ENCODE data around the gene KLHL35. TPM values are rescaled to one million over a fixed set of nuclear protein-coding genes. Genes with fewer than 3 reads are reported as not detected.
A peak's percentile ranks its signal among the peaks of the same experiment; 100 is the strongest.

Gene KLHL35
- total and polyA plus RNA-seq, 4 donors = 6.1 to 23.3 (median 11.6) TPM

DNA sequence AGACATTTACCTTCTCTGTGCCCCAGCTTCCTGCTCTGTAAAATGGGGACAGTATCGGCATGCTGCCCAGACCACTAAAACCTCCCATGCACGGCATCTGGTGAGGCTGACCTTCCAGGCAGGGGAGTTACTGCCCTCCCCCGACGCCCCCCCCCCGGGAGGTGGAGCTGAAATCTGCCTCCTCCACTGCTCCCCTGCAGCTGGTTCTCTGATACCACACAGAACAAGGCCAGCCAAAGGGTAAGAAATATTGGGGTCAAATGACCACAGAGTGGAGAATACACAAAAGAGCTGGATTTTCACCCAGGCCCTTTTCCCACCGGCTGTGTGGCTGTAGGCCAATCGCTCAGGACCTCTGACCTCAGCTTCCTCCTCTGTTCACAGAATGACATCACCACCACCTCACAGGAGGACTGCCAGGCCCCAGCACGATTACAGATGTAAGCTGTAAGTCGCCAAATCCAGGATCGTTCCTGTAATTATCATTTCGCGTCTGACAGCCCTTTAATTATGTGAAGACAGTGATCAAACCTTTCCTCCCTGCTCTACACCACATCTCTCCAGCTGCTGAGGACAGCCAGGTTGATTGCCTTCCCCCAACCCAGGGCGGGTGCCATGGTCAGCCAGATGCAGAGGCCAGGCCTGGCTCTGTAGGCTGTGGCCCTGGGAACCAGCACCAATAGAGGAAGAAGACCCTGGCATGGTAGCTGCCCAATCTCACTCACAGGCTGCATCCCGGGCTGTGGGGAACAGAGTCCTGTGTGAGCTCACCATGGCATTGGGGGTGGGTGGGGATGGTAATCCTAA, 35.7 kb upstream of the KLHL35 start:
- Histone ChIP-seq H3K4me3 (ENCODE audit: low read depth, low read length) (no peak overlapping the region), H3K27ac (ENCODE audit: low read depth, low read length) (peak overlapping the region; percentile 49), H3K4me1 (ENCODE audit: control insufficient read depth, insufficient read depth, low read length) (peaks cover 61% of the 10 kb centered on the region), H3K9me3 (ENCODE audit: control insufficient read depth, insufficient read depth, low read length) (no peaks in the 10 kb centered on the region), H3K27me3 (ENCODE audit: control insufficient read depth, insufficient read depth, low read length) (no peaks in the 10 kb centered on the region), H3K36me3 (ENCODE audit: control insufficient read depth, insufficient read depth, low read length) (peaks cover 5% of the 10 kb centered on the region)
- 59% methylated on average over 9 of the region's 14 CpGs for WGBS (ENCODE audit: insufficient coverage)
- peak in 2 of 6 donors; percentile 45 to 64 for DNase-seq (ENCODE audit: low read depth in 4 of 6, low spot score in 6 of 6)

DNA sequence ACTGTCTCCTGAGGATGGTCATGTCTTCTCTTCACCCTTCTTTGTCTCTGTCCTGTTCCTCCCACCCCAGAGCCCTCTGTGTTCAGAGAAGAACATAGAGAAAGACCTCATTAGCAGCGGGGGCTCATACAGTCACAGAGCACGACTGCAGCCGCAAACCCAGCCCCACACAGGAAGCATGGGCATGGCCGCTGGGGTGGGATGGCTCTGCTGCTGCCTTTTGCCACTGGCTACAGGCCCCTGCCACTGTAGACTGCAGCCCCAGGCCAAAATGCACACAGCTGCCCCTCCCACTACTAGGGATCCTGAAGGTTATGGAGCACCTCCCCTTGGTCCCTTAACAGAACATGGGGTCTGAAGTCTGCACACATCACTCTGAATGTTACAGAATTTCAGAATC, 34.9 kb upstream of the KLHL35 start:
- Histone ChIP-seq H3K27ac (ENCODE audit: low read depth, low read length) (no peak overlapping the region), H3K27me3 (ENCODE audit: control insufficient read depth, insufficient read depth, low read length) (no peaks in the 10 kb centered on the region), H3K36me3 (ENCODE audit: control insufficient read depth, insufficient read depth, low read length) (peaks cover 5% of the 10 kb centered on the region), H3K4me1 (ENCODE audit: control insufficient read depth, insufficient read depth, low read length) (peaks cover 61% of the 10 kb centered on the region), H3K9me3 (ENCODE audit: control insufficient read depth, insufficient read depth, low read length) (no peaks in the 10 kb centered on the region), H3K4me3 (ENCODE audit: low read depth, low read length) (no peak overlapping the region)
- DNase-seq (ENCODE audit: low read depth in 4 of 6, low spot score in 6 of 6) = no peak
- WGBS (ENCODE audit: insufficient coverage) = 72% methylated on average over 4 of the region's 4 CpGs

DNA sequence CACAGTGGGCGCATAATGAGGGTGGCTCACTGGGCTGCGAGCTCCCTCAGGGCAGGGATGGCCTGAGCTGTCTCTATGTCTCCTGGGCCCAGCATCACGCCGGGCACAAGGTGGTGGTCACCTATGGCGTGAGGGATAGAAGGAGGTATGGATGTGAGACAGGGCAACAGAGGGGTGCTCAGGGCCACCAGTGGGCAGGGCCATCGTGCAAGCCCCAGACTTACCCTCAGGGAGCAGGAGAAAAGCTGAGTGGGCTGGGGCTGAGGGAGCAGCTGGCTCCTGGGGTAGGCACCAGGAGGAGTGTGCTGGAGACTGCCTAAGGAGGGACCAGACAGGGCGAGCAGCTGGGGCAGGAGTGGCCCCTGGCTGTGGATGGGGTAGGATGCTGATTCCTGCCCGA, 34.3 kb upstream of the KLHL35 start:
- no peak overlapping the region for H3K27ac ChIP-seq (ENCODE audit: low read depth, low read length)
- H3K36me3 ChIP-seq (ENCODE audit: control insufficient read depth, insufficient read depth, low read length) = peaks cover 5% of the 10 kb centered on the region
- H3K4me3 ChIP-seq (ENCODE audit: low read depth, low read length) = no peak overlapping the region
- H3K4me1 ChIP-seq (ENCODE audit: control insufficient read depth, insufficient read depth, low read length) = peaks cover 63% of the 10 kb centered on the region
- WGBS (ENCODE audit: insufficient coverage) = 87% methylated on average over 7 of the region's 8 CpGs
- H3K9me3 ChIP-seq (ENCODE audit: control insufficient read depth, insufficient read depth, low read length) = no peaks in the 10 kb centered on the region
- DNase-seq (ENCODE audit: low read depth in 4 of 6, low spot score in 6 of 6) = no peak
- no peaks in the 10 kb centered on the region for H3K27me3 ChIP-seq (ENCODE audit: control insufficient read depth, insufficient read depth, low read length)

DNA sequence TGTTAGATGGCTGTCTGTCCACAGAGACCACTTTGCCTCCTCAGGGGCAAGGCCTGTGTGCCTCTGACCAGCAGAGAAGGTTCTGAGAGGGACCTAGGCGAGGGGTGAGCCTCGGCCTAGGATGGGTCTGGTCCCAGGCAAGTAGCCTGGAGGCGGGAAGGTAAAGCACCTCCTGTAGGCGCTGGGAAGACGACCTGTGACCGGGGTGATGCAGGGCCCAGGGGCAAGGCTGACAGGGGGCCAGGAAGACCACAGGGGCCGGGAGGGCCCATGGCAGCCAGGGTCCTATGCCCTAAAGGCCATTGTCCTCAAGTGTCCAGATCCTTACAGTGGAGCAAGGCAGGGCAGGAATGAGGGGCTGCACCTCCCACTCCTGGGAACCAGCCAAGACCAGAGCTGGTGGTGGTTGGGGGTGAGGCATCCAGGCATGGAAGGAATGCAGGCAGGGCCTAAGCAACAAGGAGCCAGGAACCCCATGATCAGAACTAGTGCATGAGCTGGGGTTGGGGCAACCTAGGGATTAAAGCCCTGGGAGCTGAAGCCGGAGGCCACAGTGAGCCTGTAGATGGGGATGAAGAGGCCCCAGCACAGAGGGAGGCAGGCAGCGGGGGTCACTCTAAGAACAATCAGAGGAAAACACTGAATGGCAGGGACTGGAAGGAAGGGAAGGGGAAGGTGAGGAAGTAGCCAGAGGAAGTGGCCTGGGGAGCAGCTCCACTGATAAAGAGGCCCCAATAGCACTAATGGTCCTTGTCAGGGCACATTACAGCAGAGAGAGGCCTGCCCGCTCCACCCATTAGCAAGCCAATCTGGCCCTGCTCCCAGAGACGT, 32.9 kb upstream of the KLHL35 start:
- DNase-seq (ENCODE audit: low read depth in 4 of 6, low spot score in 6 of 6) = no peak
- peaks cover 5% of the 10 kb centered on the region for H3K36me3 ChIP-seq (ENCODE audit: control insufficient read depth, insufficient read depth, low read length)
- H3K4me1 ChIP-seq (ENCODE audit: control insufficient read depth, insufficient read depth, low read length) = peaks cover 58% of the 10 kb centered on the region
- H3K27me3 ChIP-seq (ENCODE audit: control insufficient read depth, insufficient read depth, low read length) = no peaks in the 10 kb centered on the region
- 83% methylated on average over 10 of the region's 11 CpGs for WGBS (ENCODE audit: insufficient coverage)
- no peaks in the 10 kb centered on the region for H3K9me3 ChIP-seq (ENCODE audit: control insufficient read depth, insufficient read depth, low read length)
- H3K4me3 ChIP-seq (ENCODE audit: low read depth, low read length) = no peak overlapping the region
- H3K27ac ChIP-seq (ENCODE audit: low read depth, low read length) = peak overlapping the region; percentile 16

DNA sequence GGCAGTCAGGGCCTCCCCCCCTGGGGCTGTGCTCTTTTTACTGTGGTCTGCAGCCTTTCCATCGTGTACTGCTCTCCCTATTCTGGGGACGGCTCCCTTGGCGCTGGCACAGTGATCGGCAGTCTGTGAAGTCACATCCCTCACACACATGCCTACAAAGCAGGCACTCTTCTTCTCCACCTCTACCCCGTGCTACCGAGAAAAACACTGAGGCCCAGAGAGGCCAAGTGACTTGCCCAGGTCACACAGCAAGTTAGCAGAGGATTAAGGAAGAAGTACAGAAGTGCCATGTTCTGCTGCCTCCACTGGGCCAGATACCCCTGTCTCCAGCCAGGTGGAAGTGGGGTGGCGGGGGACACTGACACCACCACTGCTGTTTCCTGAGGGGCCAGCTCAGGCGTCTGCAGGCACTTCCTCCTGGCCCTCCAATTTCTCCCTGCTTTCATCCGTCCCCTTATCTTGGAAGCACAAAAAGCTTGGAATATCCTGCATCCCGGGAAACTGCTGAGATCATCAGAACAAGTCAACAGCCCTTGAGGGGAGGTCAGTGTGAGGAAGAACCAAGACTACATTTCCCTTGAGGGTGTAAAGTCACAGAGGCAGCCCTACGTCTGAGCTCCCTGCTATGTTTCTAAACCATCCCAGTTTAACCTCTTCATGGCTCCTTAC, 30.2 kb upstream of the KLHL35 start:
- WGBS (ENCODE audit: insufficient coverage) = 58% methylated on average over 9 of the region's 11 CpGs
- Histone ChIP-seq H3K4me3 (ENCODE audit: low read depth, low read length) (no peak overlapping the region), H3K27ac (ENCODE audit: low read depth, low read length) (no peak overlapping the region), H3K9me3 (ENCODE audit: control insufficient read depth, insufficient read depth, low read length) (no peaks in the 10 kb centered on the region), H3K36me3 (ENCODE audit: control insufficient read depth, insufficient read depth, low read length) (peaks cover 8% of the 10 kb centered on the region), H3K27me3 (ENCODE audit: control insufficient read depth, insufficient read depth, low read length) (no peaks in the 10 kb centered on the region), H3K4me1 (ENCODE audit: control insufficient read depth, insufficient read depth, low read length) (peaks cover 47% of the 10 kb centered on the region)
- no peak for DNase-seq (ENCODE audit: low read depth in 4 of 6, low spot score in 6 of 6)

DNA sequence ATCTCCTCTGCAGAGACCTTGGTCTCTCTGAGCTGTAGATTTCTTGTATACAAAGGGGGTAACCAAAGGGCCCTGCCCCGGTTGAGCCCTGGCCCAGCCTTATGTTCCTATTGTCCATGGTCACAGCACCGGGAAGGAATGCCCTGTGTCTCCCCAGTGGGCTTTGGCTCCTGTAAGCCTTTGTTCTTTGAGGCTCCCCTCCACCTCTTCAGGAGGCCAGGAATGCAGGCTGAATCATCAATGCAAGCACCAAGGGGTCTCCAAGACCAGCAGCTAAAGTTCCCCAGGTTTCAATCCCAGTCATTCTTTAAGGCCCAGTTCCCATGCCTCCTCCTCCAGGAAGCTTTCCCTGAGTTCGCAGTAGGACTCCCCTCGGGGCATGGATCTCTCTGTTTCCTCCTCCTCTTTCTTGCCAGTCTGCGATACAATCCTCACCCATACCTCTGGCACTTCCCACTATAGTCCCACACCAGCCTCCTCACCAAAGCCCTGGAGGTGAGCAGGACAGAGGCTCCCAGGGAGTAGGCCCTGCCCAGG, 29.2 kb upstream of the KLHL35 start:
- H3K9me3 ChIP-seq (ENCODE audit: control insufficient read depth, insufficient read depth, low read length) = no peaks in the 10 kb centered on the region
- no peak for DNase-seq (ENCODE audit: low read depth in 4 of 6, low spot score in 6 of 6)
- H3K4me1 ChIP-seq (ENCODE audit: control insufficient read depth, insufficient read depth, low read length) = peaks cover 37% of the 10 kb centered on the region
- no peak overlapping the region for H3K4me3 ChIP-seq (ENCODE audit: low read depth, low read length)
- H3K36me3 ChIP-seq (ENCODE audit: control insufficient read depth, insufficient read depth, low read length) = peaks cover 4% of the 10 kb centered on the region
- no peak overlapping the region for H3K27ac ChIP-seq (ENCODE audit: low read depth, low read length)
- H3K27me3 ChIP-seq (ENCODE audit: control insufficient read depth, insufficient read depth, low read length) = no peaks in the 10 kb centered on the region
- WGBS (ENCODE audit: insufficient coverage) = 53% methylated on average over 5 of the region's 5 CpGs

DNA sequence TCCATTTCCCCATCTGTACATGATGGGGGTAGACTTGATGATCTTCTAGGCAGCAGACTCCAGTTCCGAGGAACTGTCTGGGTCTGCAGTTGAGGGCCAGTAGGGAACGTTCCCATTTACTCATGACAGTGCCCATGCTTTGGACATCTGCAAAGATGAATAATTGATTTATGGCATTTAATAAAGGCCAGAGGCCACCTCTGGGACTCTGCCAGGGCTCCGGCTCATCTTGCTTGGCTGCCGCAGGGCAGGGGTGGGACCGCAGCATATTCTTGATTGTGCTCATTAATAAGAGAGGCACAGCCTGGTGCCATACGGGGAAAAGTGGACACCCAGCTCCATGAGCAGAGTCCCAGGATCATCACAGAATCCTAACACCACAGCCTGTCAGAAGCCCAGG, 28.1 kb upstream of the KLHL35 start:
- 85% methylated on average over 6 of the region's 6 CpGs for WGBS (ENCODE audit: insufficient coverage)
- no peak overlapping the region for H3K27ac ChIP-seq (ENCODE audit: low read depth, low read length)
- DNase-seq (ENCODE audit: low read depth in 4 of 6, low spot score in 6 of 6) = peak in 1 of 6 donors; percentile 76

DNA sequence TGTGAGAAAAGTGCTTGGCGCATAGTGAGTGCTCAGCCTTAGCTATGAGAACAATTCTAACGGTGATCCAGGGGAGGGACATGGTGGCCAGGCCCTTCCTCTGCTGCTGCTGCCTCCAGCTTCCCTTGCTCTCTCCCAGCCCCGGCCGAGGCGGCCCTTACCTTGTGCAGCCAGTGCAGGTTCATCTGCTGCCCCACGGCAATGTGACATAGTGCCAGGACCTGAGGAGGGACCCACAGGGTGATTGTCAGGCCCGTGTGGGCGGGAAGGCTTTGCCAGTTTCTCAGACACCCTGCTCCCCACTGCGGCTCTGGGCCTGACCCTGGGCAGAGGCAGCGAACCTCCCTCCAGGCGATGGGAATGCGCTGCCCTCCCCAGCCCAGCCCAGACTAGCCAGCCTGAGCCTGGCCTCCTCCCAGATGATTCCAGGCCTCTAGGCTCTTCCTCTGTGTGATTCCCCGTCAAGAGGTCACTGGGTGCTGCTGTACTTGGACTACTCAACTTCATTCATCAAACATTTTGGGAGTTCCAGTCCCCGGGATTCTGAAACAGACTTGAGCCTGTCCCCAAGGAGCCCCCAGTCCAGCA, 23.7 kb upstream of the KLHL35 start:
- Histone ChIP-seq H3K4me3 (ENCODE audit: low read depth, low read length) (no peak overlapping the region), H3K9me3 (ENCODE audit: control insufficient read depth, insufficient read depth, low read length) (no peaks in the 10 kb centered on the region), H3K4me1 (ENCODE audit: control insufficient read depth, insufficient read depth, low read length) (peaks cover 22% of the 10 kb centered on the region), H3K27me3 (ENCODE audit: control insufficient read depth, insufficient read depth, low read length) (peaks cover 6% of the 10 kb centered on the region), H3K27ac (ENCODE audit: low read depth, low read length) (no peak overlapping the region), H3K36me3 (ENCODE audit: control insufficient read depth, insufficient read depth, low read length) (peaks cover 9% of the 10 kb centered on the region)
- no peak for DNase-seq (ENCODE audit: low read depth in 4 of 6, low spot score in 6 of 6)
- 85% methylated on average over 14 of the region's 14 CpGs for WGBS (ENCODE audit: insufficient coverage)

More for the DNA sequence above, 28.1 kb upstream of the KLHL35 start:
- H3K27me3 ChIP-seq (ENCODE audit: control insufficient read depth, insufficient read depth, low read length) = no peaks in the 10 kb centered on the region
- no peaks in the 10 kb centered on the region for H3K9me3 ChIP-seq (ENCODE audit: control insufficient read depth, insufficient read depth, low read length)
- H3K36me3 ChIP-seq (ENCODE audit: control insufficient read depth, insufficient read depth, low read length) = peaks cover 7% of the 10 kb centered on the region
- peaks cover 26% of the 10 kb centered on the region for H3K4me1 ChIP-seq (ENCODE audit: control insufficient read depth, insufficient read depth, low read length)
- no peak overlapping the region for H3K4me3 ChIP-seq (ENCODE audit: low read depth, low read length)

DNA sequence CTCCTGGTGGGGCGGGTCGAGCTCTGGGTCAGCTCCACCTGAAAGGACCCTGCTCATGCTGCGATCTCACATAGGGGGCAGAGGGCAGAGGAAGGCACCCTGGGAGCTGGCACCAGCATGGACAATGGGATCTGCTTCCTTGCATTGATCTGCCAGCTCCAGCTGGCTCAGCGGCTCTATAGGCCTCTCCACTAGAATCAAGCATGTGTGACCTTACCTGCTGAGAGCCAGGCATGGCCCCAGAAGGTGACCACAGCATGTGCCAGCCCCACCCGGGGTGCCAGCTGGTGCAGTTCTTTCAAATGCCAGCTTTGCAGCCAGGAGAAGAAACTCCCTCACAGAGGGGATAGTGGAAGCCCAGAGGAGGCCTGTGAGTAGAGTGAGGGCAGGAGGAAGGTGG, 22.0 kb upstream of the KLHL35 start:
- Histone ChIP-seq H3K4me1 (ENCODE audit: control insufficient read depth, insufficient read depth, low read length) (peaks cover 31% of the 10 kb centered on the region), H3K36me3 (ENCODE audit: control insufficient read depth, insufficient read depth, low read length) (peaks cover 11% of the 10 kb centered on the region), H3K27me3 (ENCODE audit: control insufficient read depth, insufficient read depth, low read length) (peaks cover 6% of the 10 kb centered on the region), H3K9me3 (ENCODE audit: control insufficient read depth, insufficient read depth, low read length) (no peaks in the 10 kb centered on the region), H3K27ac (ENCODE audit: low read depth, low read length) (no peak overlapping the region), H3K4me3 (ENCODE audit: low read depth, low read length) (no peak overlapping the region)
- WGBS (ENCODE audit: insufficient coverage) = 64% methylated on average over 4 of the region's 5 CpGs
- no peak for DNase-seq (ENCODE audit: low read depth in 4 of 6, low spot score in 6 of 6)
